Cortex of kidney (tissue), 1 donor: Measurements from ENCODE around the gene TNFSF15.

Experiments used
- DNase-seq: peaks from one replicate; lab custom pipeline; 2025; lab: John Stamatoyannopoulos, UW

TNFSF15 gene

GRCh38 chr9:114789006-114789405 lies 16.8 kb downstream of the TNFSF15 start:
- DNase-seq: no peak

GRCh38 chr9:114787781-114788498 lies 17.9 kb downstream of the TNFSF15 start:
- DNase-seq: no peak

GRCh38 chr9:114787214-114787613 lies 18.6 kb downstream of the TNFSF15 start:
- DNase-seq: no peak

GRCh38 chr9:114785866-114786650 lies 19.8 kb downstream of the TNFSF15 start:
- DNase-seq: no peak

GRCh38 chr9:114784721-114785279 lies 21.0 kb downstream of the TNFSF15 start:
- DNase-seq: no peak

- DNase-seq: no peak
Measured at GRCh38 chr9:114782586-114782985, 23.3 kb downstream of the TNFSF15 start.

GRCh38 chr9:114779352-114779845 lies 26.4 kb downstream of the TNFSF15 start:
- no peak for DNase-seq

GRCh38 chr9:114777821-114778609 lies 27.8 kb downstream of the TNFSF15 start:
- no peak for DNase-seq

- no peak for DNase-seq
Measured at GRCh38 chr9:114776683-114777399, 29.0 kb downstream of the TNFSF15 start.

- DNase-seq: no peak
Measured at GRCh38 chr9:114775981-114776380, 29.9 kb downstream of the TNFSF15 start.

GRCh38 chr9:114775121-114775520 lies 30.7 kb downstream of the TNFSF15 start:
- no peak for DNase-seq

- no peak for DNase-seq
Measured at GRCh38 chr9:114774524-114774923, 31.3 kb downstream of the TNFSF15 start.

- no peak for DNase-seq
Measured at GRCh38 chr9:114771889-114772288, 34.0 kb downstream of the TNFSF15 start.

- no peak for DNase-seq
Measured at GRCh38 chr9:114770991-114771390, 34.8 kb downstream of the TNFSF15 start.

- DNase-seq: no peak
Measured at GRCh38 chr9:114769624-114770023, 36.2 kb downstream of the TNFSF15 start.

- DNase-seq: no peak
Measured at GRCh38 chr9:114763220-114763619, 42.6 kb downstream of the TNFSF15 start.

- DNase-seq: no peak
Measured at GRCh38 chr9:114761523-114761922, 44.3 kb downstream of the TNFSF15 start.

GRCh38 chr9:114759512-114760341 lies 46.1 kb downstream of the TNFSF15 start:
- no peak for DNase-seq

- DNase-seq: no peak
Measured at GRCh38 chr9:114757984-114758383, 47.9 kb downstream of the TNFSF15 start.

GRCh38 chr9:114757395-114757794 lies 48.4 kb downstream of the TNFSF15 start:
- DNase-seq: no peak

GRCh38 chr9:114756920-114757319 lies 48.9 kb downstream of the TNFSF15 start:
- no peak for DNase-seq
